ENCODE results near the gene APOBEC3G.
"Not testable (repeated sequence)": the region's sequence is repeated elsewhere in the genome, so short reads cannot be mapped to it uniquely, and the experiment has no call there.

APOBEC3G gene

GRCh38 chr22:39068033-39068785 lies 8.9 kb upstream of the APOBEC3G start:
- DNase-seq = no peak

GRCh38 chr22:39070186-39070585 lies 6.9 kb upstream of the APOBEC3G start:
- no peak for DNase-seq

DNA sequence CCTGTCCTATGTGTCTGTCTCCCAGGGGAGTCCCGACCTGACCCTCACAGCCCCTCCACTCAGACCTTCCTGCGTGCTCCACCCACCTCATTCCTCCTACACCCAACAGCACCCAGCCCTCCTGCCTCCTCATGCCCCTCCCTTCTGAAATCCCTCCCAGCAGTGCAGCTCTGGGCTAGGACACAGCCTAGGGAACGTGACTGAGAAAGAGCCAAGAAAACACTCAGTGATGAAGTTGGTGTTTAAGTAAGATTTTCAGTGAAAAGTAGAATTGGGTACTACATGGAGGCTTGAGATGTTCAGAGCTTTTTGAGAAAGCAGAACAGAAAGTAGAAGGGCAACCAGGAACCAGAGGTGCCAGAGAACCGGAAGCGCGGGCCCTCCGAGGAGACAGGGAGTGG lies 4.5 kb upstream of the APOBEC3G start:
- not testable (repeated sequence) for DNase-seq

GRCh38 chr22:39073981-39074380 lies 3.1 kb upstream of the APOBEC3G start:
- DNase-seq = no peak

GRCh38 chr22:39076155-39077025 lies 685 bp upstream of the APOBEC3G start:
- not testable (repeated sequence) for DNase-seq

DNA sequence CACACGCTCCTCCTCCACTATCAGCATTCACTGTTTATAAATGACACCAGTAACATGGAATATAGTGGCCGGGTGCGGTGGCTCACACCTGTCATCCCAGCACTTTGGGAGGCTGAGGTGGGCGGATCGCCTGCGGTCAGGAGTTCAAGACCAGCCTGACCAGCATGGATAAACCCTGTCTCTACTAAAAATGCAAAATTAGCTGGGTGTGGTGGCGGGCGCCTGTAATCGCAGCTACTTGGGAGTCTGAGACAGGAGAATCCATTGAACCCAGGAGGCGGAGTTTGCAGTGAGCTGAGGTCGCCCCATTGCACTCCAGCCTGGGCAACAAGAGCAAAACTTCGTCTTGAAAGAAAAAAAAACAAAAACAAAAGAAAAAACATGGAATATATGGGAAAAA lies 837 bp downstream of the APOBEC3G start:
- not testable (repeated sequence) for DNase-seq

DNA sequence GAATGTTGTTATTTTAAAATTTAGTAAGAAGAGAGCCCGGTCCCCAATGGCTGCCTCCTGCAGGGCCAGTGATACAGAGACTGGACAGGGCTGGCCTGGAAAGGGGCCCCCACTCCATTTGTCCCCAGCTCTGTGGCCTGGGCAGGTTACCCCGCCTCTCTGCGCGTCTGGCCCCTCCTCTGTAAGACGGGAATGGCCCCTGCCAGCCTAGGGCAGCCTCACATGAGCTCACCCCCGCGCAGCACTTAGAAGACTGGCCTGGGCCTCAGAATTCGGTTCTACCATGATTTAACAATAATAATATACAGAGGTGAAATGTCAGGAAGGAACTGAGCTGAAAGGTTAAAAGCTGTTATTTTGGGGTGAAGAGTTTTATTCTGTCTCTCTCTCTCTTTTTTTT lies 1.3 kb downstream of the APOBEC3G start:
- peak; percentile 44 to 52 for DNase-seq

GRCh38 chr22:39079054-39079637 lies 2.1 kb downstream of the APOBEC3G start:
- DNase-seq = not testable (repeated sequence)

DNA sequence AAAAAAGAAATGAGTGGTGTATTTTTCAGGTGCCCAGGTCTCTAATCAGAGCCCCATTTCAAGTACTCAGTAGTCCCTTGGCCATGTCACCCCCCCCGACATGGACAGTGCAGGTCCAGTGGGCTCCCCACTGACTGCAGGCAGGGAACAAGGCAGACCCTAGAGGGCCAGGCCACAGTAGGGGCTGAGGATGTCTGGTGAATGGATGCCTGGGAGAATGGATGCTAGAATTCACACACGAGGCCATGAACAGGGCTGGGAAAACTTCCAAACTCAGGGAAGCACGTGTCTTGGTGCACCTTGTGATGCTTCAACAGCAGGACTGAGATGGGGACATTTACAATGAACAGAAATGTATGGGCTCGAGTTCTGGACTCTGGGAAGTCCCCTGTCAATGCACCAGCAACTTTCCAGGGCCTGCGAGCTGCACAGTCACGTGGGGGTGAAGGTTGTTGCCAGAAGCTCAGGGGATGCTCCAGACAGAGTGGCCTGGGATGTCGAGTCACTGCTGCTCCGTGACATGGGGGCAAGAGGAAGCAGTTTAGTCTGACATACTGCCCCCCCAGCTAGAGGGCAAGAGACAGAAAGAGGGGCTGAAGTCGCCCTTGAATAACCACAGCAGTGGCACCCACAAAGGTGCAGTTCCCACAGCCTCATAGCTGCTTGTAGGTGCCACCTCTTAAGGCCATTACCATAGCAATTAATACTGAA lies 3.1 kb downstream of the APOBEC3G start:
- DNase-seq = peak; percentile 59 to 61

DNA sequence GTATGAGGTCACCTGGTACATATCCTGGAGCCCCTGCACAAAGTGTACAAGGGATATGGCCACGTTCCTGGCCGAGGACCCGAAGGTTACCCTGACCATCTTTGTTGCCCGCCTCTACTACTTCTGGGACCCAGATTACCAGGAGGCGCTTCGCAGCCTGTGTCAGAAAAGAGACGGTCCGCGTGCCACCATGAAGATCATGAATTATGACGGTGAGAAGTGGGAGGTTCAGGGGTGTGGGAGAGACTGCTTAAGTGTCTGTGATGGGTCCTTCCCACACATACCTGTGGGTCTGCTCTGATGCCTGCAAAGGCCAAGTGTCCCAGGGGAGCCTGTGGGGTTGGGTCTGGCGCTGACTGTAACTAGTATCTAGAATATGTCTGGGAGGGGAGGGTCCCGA lies 3.9 kb downstream of the APOBEC3G start:
- DNase-seq = no peak

- no peak for DNase-seq
These were observed 4.5 kb downstream of the APOBEC3G start for GRCh38 chr22:39081598-39081997.

- no peak for DNase-seq
These were observed 6.4 kb downstream of the APOBEC3G start for GRCh38 chr22:39083212-39084165.

GRCh38 chr22:39084666-39085065 lies 7.6 kb downstream of the APOBEC3G start:
- no peak for DNase-seq

- no peak for DNase-seq
These were observed 10.0 kb downstream of the APOBEC3G start for GRCh38 chr22:39087098-39087497.

GRCh38 chr22:39087881-39088684 lies 11.0 kb downstream of the APOBEC3G start:
- DNase-seq = no peak

DNA sequence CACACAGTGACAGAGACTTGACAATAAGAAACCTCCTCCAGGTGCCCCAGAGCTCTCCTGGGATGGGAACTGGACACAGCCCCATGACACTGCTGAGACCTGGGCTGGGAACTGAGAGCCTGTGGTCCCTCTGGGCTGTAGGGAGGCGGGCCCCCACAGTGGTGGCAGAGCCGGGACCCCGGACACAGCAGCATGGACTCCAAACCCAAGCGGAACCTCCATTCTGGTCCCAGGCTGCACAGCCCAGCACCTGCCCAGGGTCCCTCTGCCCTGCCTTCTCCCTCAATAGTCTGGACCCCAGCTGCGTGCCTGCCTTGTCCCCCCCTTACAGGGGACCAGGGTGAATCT lies 11.6 kb downstream of the APOBEC3G start:
- DNase-seq = no peak

DNA sequence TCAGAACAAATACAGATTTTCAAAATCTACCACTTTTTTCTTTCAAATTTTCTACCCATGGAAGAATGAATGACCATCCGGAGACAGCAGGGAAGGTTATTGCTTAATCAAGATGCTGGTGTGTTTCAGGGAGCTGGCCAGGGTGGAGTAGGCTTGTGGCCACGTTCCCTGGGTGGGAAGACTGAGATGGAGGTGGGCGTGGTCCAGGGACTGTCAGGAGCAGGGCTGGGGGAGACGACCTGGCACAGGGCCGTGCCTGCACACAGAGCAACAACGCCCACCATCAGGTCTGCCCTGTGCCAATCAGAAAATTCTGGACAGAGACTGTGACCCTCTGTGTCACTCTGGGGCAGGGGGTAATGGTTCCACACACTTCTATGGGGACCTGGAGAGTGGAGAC lies 12.9 kb downstream of the APOBEC3G start:
- no peak for DNase-seq

- peak; percentile 87 to 90 for DNase-seq
These were observed 13.5 kb downstream of the APOBEC3G start for GRCh38 chr22:39090426-39091064.

DNA sequence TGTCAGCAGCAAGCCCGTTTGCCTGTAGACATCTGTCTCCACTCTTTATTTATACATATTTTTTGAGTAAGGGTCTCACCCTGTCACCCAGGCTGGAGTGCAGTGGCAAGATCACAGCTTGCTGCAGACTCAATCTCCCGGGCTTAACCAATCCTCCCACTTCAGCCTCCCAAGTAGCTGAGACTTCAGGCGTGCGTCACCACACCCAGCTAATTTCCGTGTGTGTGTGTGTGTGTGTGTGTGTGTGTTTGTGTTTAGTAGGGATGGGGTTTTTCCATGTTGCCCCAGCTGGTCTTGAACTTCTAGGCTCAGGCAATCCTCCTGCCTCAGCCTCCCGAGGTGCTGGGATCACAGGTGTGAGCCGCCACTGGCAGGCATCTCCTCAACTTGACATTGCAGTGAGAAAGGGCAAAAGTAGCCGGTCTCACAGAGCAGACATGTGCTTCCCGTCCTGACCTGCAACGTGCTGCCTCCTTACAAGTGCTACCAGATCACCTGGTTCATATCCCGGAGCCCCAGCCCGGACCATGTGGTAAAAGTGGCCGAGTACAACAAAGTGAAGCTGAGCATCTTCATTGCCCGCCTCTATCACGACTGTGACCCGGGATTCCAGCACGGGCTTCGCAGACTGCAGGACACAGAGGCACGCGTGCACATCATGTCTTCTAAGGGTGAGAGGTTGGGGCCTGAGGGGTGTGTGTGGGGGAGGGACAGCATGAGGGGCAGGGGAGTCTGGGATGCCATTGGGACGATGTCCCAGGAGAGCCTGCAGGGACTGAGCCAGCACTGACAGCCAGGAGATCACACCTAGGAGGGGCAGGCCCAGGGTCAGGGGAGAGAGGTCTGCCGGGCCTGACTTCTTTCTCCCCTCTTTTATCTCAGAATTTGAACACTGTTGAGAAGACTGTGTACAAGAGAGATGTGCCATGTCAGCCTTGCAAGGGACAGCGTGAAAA lies 14.3 kb downstream of the APOBEC3G start:
- DNase-seq = no peak
